Measurements from ENCODE around the gene KCNK16.
A peak's percentile ranks its signal among the peaks of the same experiment; 100 is the strongest.
"Not testable (repeated sequence)": the region's sequence is repeated elsewhere in the genome, so short reads cannot be mapped to it uniquely, and the experiment has no call there.

Gene KCNK16

GRCh38 chr6:39309942-39310531, 12.5 kb downstream of the KCNK16 start:
- DNase-seq (ENCODE audit: low spot score) = peak; percentile 93

DNA sequence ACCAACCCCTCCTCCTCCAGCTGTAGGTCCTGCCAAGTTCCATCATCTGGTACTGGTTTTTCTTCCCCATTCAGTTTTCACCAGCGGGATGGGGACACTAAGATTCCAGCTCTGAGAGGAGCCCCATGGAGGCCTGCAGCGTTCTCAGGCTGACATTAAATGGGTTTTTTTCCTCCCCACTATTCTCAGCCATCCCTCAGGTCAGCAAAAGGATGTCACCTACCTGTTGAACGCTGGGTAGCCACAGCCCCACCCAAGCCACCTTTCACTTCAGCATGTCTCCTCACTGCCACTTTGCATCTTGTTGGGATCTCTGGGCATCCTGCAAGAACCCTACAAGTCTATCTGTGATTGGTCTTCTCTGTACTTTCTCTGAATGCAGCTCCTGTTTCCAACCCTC, 15.0 kb downstream of the KCNK16 start:
- DNase-seq (ENCODE audit: low spot score) = no peak

DNA sequence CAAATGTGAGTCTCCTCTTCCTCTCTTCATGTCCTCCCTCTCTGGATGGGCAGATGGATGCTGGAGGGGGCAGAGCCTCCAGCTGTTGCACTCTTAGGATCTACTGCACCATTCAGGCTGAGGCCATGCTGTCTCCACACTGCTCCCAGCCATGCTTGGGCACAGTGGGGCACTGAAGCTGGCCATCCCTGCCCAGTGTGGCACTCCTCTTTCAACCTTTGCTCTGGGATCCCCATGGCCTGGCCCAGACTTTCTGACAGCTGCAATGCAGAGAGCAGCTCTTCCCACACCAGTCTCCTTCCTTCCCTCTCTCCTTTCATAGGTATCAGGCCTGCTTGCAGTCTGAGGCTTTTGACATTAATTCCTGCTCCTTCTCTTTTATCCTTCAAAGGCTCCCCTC, 17.6 kb downstream of the KCNK16 start:
- no peak for DNase-seq (ENCODE audit: low spot score)

DNA sequence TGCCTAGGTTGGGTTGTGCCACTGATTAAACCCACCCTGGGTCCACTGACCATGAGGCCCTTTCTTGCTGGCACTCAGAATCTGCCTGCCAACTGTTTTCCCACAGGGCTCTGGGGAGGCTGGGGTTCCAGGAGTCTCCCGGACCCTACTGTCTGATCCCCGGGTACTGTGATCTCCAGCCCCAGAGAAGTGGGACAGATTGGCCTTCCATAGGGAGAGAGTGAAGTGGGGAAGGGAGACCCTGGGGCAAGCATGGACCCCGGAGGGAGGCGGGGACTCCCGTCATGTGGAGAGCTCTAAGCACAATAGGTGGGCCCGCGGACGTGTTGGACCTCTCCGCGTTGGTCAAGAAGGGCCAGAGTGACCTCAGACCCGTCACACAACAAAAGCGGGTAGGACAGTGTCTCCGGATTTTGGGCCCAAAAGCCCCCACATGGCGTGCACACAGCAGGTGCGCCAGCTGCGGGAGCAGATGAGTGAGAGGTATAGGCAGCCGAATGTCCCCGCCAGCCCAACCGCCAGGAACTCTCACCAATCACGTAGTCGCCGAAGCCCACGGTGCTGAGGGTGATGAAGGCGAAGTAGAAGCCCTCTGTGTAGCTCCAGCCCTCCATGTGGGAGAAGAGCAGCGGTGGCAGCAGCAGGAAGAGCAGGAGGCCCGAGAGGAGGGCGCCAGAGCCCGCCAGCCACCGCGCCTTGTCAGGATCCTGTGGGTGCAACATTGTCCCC, 18.9 kb downstream of the KCNK16 start:
- no peak for DNase-seq (ENCODE audit: low spot score)

DNA sequence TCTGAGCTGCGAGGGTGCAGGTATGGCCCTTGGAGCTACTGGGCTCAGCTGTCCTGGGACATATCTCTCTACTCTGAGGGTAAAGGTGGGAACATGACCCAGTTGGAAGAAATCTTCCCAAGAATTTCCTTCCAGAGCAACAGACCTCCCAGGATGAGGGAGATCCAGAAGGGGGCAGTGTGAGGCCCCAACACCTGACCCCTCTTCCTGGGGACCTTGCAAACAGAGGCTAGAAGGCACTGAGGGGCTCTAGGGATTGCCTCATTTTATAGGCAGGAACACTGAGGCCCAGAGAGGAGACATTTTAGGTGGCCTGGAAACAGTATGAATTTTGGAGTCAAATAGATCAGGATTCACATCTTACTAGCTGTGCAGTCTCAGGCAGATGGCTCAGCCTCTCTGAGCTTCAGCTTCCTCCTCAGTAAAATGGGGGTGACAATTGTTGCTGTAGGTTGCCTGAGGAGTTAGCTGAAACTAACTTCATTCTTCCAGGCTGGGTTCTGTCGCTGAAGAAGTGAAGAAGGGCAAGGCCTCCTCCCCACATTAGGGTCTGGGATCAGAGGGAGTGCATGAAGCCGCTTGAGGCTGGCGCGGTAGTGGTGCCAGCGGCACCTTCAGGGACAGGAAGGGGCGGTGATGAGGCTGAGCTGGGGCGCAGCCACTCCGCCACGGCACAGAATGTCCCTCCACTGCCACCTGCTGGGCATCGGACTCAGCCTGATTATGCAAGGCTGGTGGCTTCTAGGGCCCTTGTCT, 19.7 kb downstream of the KCNK16 start:
- peak; percentile 92 for DNase-seq (ENCODE audit: low spot score)

GRCh38 chr6:39302011-39302410, 20.5 kb downstream of the KCNK16 start:
- no peak for DNase-seq (ENCODE audit: low spot score)

DNA sequence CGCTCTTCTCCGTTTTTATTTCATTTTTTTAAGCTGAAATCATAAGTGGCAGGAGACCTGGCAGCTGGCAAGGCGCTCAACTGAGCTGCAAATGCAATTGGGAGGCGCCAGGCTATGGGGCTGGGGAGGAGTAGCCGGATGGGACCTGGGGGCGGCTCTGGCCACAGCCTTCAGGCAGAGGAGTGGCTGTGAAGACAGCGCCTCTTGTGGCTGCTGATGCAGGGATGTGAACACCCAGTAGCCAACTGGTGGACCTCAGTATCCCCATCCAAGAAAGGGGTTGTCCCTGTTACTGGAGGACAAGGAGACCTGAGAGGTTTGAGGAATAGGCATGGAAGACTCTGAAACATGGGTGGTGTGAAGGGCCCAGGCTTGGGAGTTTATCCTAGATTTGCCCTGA, 20.9 kb downstream of the KCNK16 start:
- DNase-seq (ENCODE audit: low spot score) = peak; percentile 50

DNA sequence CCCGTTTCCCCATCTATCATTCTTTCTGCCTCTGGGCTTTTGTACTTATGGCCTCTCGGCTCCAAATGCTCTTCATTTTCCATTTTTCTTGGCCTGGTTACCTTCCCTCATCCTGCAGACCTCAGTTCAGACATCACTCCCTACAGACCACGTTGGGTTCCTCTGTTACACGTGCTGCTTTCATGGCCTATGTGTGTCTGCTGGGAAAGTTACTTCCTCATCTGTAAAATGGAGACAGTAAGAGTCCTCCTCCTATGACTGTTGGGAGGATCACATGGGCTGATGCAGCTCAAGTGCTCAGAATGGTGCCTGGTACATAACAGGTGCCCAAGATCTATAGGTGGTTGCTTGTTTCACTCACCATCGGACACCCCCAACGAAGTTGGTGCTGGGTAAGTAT, 21.8 kb downstream of the KCNK16 start:
- no peak for DNase-seq (ENCODE audit: low spot score)

GRCh38 chr6:39298061-39298460, 24.4 kb downstream of the KCNK16 start:
- no peak for DNase-seq (ENCODE audit: low spot score)

DNA sequence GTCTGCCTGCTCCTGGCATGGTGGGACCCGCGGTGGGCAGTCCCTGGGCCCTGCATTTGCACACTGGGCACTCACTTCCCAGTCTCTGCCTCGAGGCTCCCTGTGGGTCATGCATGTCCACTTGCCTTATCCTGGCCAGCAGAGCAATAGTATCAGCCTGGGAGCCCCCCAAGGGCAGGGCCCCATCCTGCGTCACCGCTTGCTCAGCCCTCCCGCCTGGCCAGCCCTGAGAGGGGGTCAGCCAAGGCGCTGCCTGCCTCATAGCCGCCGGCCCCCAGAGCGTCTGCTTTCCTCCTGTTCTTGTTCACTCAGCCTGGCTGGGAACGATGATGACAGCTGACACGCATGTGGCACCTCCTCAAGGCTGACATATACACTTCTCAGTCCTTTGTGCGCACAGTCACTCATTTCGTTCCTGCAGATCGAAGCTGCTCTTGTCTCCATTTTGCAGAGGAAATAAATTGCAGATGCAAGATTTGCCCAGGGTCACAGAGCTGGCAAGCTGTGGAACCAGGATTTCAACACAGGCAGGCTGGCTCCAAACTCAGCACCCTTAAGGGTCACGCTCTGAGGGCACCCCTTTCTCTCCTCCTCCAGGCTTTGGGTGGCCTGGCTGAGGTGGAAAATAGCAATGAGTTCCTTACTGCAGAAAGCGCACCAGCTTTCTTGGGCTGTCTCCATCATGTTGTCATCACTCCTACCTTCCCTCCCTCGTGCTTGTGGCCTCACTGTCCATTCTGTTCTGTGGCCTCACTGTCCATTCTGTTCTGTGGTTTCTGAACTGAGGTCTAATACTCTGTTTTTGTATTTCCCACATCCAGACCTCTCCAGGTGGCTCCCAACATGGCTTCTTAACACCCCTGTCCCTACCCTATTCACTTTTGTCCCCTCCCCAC, 25.5 kb downstream of the KCNK16 start:
- peak; percentile 59 for DNase-seq (ENCODE audit: low spot score)

- no peak for DNase-seq (ENCODE audit: low spot score)
Measured at GRCh38 chr6:39295611-39296011, 26.9 kb downstream of the KCNK16 start.

- no peak for DNase-seq (ENCODE audit: low spot score)
Measured at GRCh38 chr6:39294899-39295298, 27.6 kb downstream of the KCNK16 start.

DNA sequence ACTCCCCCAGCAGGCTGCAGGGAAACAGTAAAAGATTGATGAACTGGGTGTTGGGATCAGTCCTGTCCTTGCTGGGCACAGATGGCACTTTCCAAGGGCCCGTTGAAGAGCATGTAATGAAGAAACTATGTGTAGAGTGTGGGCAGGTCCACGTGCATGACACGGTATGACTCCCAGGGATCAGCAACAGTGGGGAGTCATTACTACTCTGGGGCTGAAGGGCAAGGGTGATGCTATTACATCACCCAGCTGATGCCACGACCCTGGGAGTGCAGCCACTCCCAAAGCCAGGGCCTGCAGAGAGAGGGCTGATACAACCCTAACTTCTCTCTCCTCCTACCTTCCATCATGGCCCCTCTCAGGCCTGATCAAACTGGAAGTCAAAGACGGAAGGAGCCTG, 28.4 kb downstream of the KCNK16 start:
- no peak for DNase-seq (ENCODE audit: low spot score)

- no peak for DNase-seq (ENCODE audit: low spot score)
Measured at GRCh38 chr6:39292637-39293036, 29.9 kb downstream of the KCNK16 start.

DNA sequence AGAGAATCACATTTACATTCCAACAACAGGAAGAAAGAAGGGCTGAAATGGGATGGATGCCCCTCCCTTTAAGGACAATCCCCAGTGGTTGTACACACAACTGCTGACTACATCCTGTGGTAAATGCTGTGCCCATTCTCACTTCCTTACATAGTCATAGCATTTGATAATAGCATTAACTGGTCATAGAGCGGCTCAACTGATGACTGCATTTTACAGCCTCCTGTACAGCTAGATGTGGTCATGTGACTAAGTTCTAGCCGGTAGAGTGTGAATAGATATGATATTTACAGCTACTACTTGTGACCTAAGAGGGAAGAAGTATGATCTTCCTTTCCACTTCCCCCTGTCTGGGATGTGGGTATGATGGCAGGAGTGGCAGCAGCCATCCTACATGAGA, 33.0 kb downstream of the KCNK16 start:
- no peak for DNase-seq (ENCODE audit: low spot score)

DNA sequence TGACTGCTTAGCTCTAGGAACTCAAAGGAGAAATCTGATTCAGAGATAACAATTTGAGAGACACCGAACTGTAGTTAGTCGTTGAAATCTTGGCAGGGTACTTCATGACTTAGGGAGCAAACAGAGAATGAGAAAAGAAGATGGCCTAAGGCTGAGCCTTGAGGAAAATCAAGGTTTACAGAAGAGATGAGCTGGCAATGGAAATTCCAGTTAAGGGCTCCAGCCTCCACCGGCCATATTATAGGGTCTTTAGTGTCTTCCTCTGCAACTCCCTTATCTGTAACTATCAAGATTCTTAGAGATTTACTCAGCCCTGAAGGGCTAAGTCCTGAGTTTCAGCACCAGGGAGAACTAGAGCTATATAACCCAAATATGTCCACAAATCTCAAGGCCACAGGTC, 34.9 kb downstream of the KCNK16 start:
- no peak for DNase-seq (ENCODE audit: low spot score)

- not testable (repeated sequence) for DNase-seq (ENCODE audit: low spot score)
Measured at GRCh38 chr6:39286596-39286995, 35.9 kb downstream of the KCNK16 start.

- no peak for DNase-seq (ENCODE audit: low spot score)
Measured at GRCh38 chr6:39282774-39283173, 39.7 kb downstream of the KCNK16 start.

- no peak for DNase-seq (ENCODE audit: low spot score)
Measured at GRCh38 chr6:39281312-39281980, 41.1 kb downstream of the KCNK16 start.

GRCh38 chr6:39280247-39280731, 42.2 kb downstream of the KCNK16 start:
- peak; percentile 38 for DNase-seq (ENCODE audit: low spot score)

DNA sequence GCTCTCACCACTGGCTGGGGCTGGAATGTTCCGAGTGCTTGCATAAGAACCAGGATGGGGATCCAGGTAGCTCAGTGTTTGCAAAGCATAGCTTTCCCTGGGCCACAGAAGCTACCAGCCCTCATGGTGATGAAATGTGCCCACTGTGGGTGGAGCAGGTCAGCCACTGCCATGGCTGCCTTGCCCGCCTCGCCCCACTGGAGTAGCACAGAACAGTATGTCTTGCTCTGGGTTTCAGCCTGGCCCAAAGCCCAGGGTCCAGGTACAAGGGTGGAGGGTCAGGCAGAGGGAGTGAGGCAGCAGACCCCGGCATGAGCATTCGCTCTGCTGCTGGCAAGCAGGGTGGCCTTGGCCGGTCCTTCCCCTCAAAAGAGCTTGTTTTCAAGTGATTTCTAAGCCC, 43.0 kb downstream of the KCNK16 start:
- no peak for DNase-seq (ENCODE audit: low spot score)
